Heart left ventricle (tissue), 16 donors: ENCODE results near the gene APP. TPM values are rescaled to one million over a fixed set of nuclear protein-coding genes. Genes with fewer than 3 reads are reported as not detected.
A peak's percentile ranks its signal among the peaks of the same experiment; 100 is the strongest.

Experiments used
- ATAC-seq, 4 donors: fragments of 200-7000 bp; cut with Tn5 transposase; one replicate each; pipeline ENCODE4 v1.9.1; 2020 to 2022; ENCODE audit warnings: moderate library complexity in 4 of 4, mild to moderate bottlenecking in 3 of 4, moderate number of reproducible peaks in 1 of 4
- DNase-seq, 5 donors: peaks; one replicate each; pipeline ENCODE4 v3.0.0-alpha.2; 2020
- H3K27ac ChIP-seq, 12 donors: fragments of 200-600 bp; sonication (generic) in 4 of 12; one replicate each; pipeline versions ENCODE4 v1.5.0 to v1.8.0; 2016 to 2022; ENCODE audit warnings: mild to moderate bottlenecking in 2 of 12
- H3K27me3 ChIP-seq, 9 donors: fragments of 200-600 bp; sonication (generic) in 2 of 9; one replicate each; pipeline versions ENCODE4 v1.5.1 to v1.8.0; 2016 to 2022; ENCODE audit warnings: mild to moderate bottlenecking in 3 of 9
- H3K36me3 ChIP-seq, 9 donors: fragments of 200-600 bp; sonication (generic) in 2 of 9; one replicate each; pipeline versions ENCODE4 v1.5.0 to v1.8.0; 2018 to 2022; ENCODE audit warnings: mild to moderate bottlenecking in 2 of 9
- H3K4me1 ChIP-seq, 12 donors: fragments of 200-600 bp; sonication (generic) in 4 of 12; one replicate each; pipeline versions ENCODE4 v1.5.0 to v1.8.0; 2016 to 2022; ENCODE audit warnings: mild to moderate bottlenecking in 3 of 12
- H3K4me3 ChIP-seq, 12 donors: fragments of 200-600 bp; sonication (generic) in 4 of 12; one replicate each; pipeline versions ENCODE4 v1.5.0 to v1.8.0; 2017 to 2022; ENCODE audit warnings: mild to moderate bottlenecking in 9 of 12, moderate library complexity in 4 of 12
- H3K9me3 ChIP-seq, 12 donors: fragments of 200-600 bp; sonication (generic) in 4 of 12; one replicate each; pipeline versions ENCODE4 v1.5.0 to v1.8.0; 2016 to 2022; ENCODE audit warnings: mild to moderate bottlenecking in 1 of 12
- CTCF ChIP-seq, 12 donors: fragments of 200-600 bp; sonication (generic) in 4 of 12; IDR thresholded peaks; one replicate each; pipeline versions ENCODE4 v1.5.0 to v1.8.0; 2018 to 2022; ENCODE audit warnings: antibody characterized with exemption in 12 of 12, mild to moderate bottlenecking in 5 of 12
- POLR2A ChIP-seq, 2 donors: fragments of 450-650 bp; IDR thresholded peaks; one replicate each; pipeline ENCODE4 v1.6.1; 2017; ENCODE audit warnings: antibody characterized with exemption in 2 of 2, mild to moderate bottlenecking in 2 of 2, moderate library complexity in 2 of 2
- WGBS, 4 donors: extraction: QIAGEN DNeasy Blood & Tissue Kit in 2 of 4; methylation state at CpG; one replicate each; pipeline versions ENCODE4 v1.1.5 to v1.1.7; 2013 to 2018; 5-methylcytosine and 5-hydroxymethylcytosine counted together
- intact Hi-C, 10 donors: fragments of 100-400 bp; cut with DNase I; formaldehyde crosslinking; loops; one replicate each; pipeline versions ENCODE4 v1.11.1 to v1.14.2; 2022
- polyA plus RNA-seq, 2 donors: library from polyadenylated mRNA; stranded (reverse); fragments of 200-250 nt; gene quantifications; one replicate each; pipeline ENCODE4 v1.2.3, GENCODE V29; 2013
- total RNA-seq, 9 donors: library from RNA; depleted of rRNA in 2 of 9; stranded (reverse); fragments of >200 nt in 2 of 9; fragmentation: NEBNext Ultra II Directional in 3 of 9; extraction: Animal tissue kit (Norgen Biotek cat#: 25700) in 3 of 9; gene quantifications; one replicate each; pipeline versions ENCODE4 v1.1.0 to v1.2.4, GENCODE V29; 2016 to 2023
- donor health status: ischemic (EF 13 %, LVEDD 7.1; RV severe dilation, severe dysfunction).
- donor health status: healthy with polysubstance abuse.
- donor health status: DM: no; HTN: yes; CAD: no.
- donor health status: DM: no; HTN: no; CAD: no.
- donor health status: ischemic (EF 25% LVEDD 6.9; RV normal size, moderate dysfunction).
- donor health status: ischemic (EF 25% LVEDD 5.7; RV mildly dilated, moderate dysfunction).
- donor health status: healthy.
- donor health status: DM: yes; HTN: yes; CAD: no.
- donor health status: ischemic (EF 35%, LVEDD 5.7; RV mildly dilated, moderate dysfunction).
- donor health status: nonischemic (EF 11% LVEDD 7.7; RV severe dilation, severe dysfunction).
- donor health status: DM: yes; HTN: yes; CAD: no.
- donor health status: PGD.
- donor health status: ischemic (EF 29% LVEDD 5.4; RV normal size, mild dysfunction).
- donor health status: nonischemic (EF 23%, LVEDD 6.1; RV moderate dilation, normal function).

APP gene
- total and polyA plus RNA-seq, 11 donors, result 103 to 467 (median 373) TPM

- H3K36me3 ChIP-seq, result peaks cover 0 to 50% (median 30%) of the 10 kb centered on the region in 9 donors
- intact Hi-C loops, result no loop called here
- H3K27ac ChIP-seq, result peak overlapping the region in 11 of 12 donors; percentile 2 to 79 (median 57)
- TF ChIP-seq POLR2A (IDR thresholded peaks at IDR 0.05) (no peak), CTCF (IDR thresholded peaks at IDR 0.05) (no peak)
- H3K4me1 ChIP-seq, result peaks cover 0 to 40% (median 18%) of the 10 kb centered on the region in 12 donors
- WGBS, 4 donors, result 38 to 44% (median 41%) methylated on average over 15 of the region's 15 CpGs
- DNase-seq, result peak in 2 of 5 donors; percentile 41 to 42
- no peaks in the 10 kb centered on the region for H3K9me3 ChIP-seq
- H3K27me3 ChIP-seq, result no peaks in the 10 kb centered on the region
- peak in 3 of 4 donors; percentile 57 to 69 (median 69) for ATAC-seq
- peak overlapping the region in 7 of 12 donors; percentile 2 to 34 (median 12) for H3K4me3 ChIP-seq
Observed at GRCh38 chr21:25970254-25970930, 200.2 kb downstream of the APP start.

GRCh38 chr21:25967901-25968438 lies 202.6 kb downstream of the APP start:
- no peak for DNase-seq

DNA sequence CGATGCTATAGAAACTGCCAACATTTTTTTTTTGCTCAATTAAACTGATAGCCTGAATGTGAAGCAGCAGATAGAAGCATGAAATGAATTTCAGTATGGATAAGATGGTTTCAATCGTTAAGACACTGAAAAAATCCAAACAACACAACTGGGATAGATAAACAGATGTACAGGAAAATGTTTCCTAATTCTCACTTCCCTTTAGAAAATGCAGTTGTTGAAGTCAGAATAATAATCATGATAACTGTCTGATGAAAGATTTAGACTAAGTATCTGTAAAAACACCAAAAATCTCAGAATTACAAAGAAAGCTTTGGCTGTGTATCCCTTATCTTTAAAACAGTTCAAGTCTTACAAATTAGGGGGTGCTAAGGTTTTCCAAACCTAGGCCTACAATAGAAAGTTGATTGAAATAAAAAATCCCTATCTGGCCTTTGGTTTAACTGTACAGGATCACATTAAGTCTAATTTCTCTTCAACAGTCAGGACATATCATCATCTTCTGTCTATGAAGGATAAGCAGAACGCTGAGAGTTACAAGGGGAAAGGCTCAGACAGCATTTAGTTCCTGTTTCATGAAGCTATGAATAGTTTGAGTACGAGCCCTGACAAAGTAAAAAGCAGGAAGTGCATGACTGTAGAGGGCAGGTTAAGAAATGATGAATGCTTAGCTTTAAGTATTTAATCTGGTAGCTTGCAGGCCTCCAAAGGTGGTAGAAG lies 203.2 kb downstream of the APP start:
- H3K36me3 ChIP-seq, result peaks cover 0 to 26% (median 7%) of the 10 kb centered on the region in 9 donors
- peak overlapping the region in 10 of 12 donors; percentile 14 to 83 (median 58) for H3K27ac ChIP-seq
- TF ChIP-seq POLR2A (IDR thresholded peaks at IDR 0.05) (no peak), CTCF (IDR thresholded peaks at IDR 0.05) (no peak)
- H3K4me1 ChIP-seq, result peaks cover 0 to 60% (median 19%) of the 10 kb centered on the region in 12 donors
- WGBS, 4 donors, result 40 to 47% (median 44%) methylated on average over 4 of the region's 4 CpGs
- DNase-seq (no peak), ATAC-seq (peak in 3 of 4 donors; percentile 55 to 72 (median 72))
- H3K9me3 ChIP-seq, result no peaks in the 10 kb centered on the region
- intact Hi-C loops, result no loop called here
- no peak overlapping the region for H3K4me3 ChIP-seq
- H3K27me3 ChIP-seq, result no peaks in the 10 kb centered on the region

More at GRCh38 chr21:25967901-25968438, 202.6 kb downstream of the APP start:
- TF ChIP-seq POLR2A (IDR thresholded peaks at IDR 0.05) (no peak), CTCF (IDR thresholded peaks at IDR 0.05) (no peak)
- Histone ChIP-seq H3K4me1 (peaks cover 0 to 55% (median 19%) of the 10 kb centered on the region in 12 donors), H3K9me3 (no peaks in the 10 kb centered on the region), H3K4me3 (no peak overlapping the region), H3K27ac (peak overlapping the region in 10 of 12 donors; percentile 14 to 83 (median 58)), H3K27me3 (no peaks in the 10 kb centered on the region), H3K36me3 (peaks cover 0 to 32% (median 8%) of the 10 kb centered on the region in 9 donors)
- no peak for ATAC-seq
- intact Hi-C loops, result no loop called here
- 92 to 97% (median 96%) methylated on average over 4 of the region's 4 CpGs for WGBS, 4 donors
